SK-N-SH (cell line): Measurements from ENCODE around the gene PSTPIP1. TPM values are rescaled to one million over a fixed set of nuclear protein-coding genes. Genes with fewer than 3 reads are reported as not detected.

Source experiments
- CTCF ChIA-PET: fragments of 300-600, 350-600 bp; formaldehyde crosslinking; extraction: SDS; loops from one replicate; lab custom pipeline; 2021; lab: Yijun Ruan, JAX
- POLR2A ChIA-PET: fragments of 350-600 bp; sonication (Branson Sonifier 250); formaldehyde crosslinking; extraction: SDS; loops from one replicate; lab custom pipeline; 2020; ENCODE audit warnings: antibody characterized with exemption, inconsistent platforms; lab: Yijun Ruan, JAX
- DNase-seq: peaks from one replicate; pipeline ENCODE4 v3.0.0; 2012
- H2AFZ ChIP-seq: fragments of 200-600 bp; sonication (generic); 2 replicates; pipeline ENCODE4 v1.8.1; 2016; ENCODE audit warnings: antibody characterized with exemption, mild to moderate bottlenecking, low read depth
- H3F3A ChIP-seq: fragments of 200-600 bp; sonication (generic); replicated peaks from 2 replicates; pipeline ENCODE3; 2016; ENCODE audit warnings: antibody characterized with exemption, mild to moderate bottlenecking; ENCODE audit not compliant: insufficient read depth
- H3K27ac ChIP-seq, 2 experiments: fragments of 200-500 bp in 1 of 2; fragments of 200-600 bp in 1 of 2; sonication (Bioruptor generic) in 1 of 2; sonication (generic), shearing (Covaris generic) in 1 of 2; 2 replicates each; pipeline versions ENCODE4 v1.5.1 to v1.6.1; 2014 to 2016; ENCODE audit warnings: low read depth in 2 of 2, inconsistent platforms in 1 of 2, low read length in 1 of 2, mild to moderate bottlenecking in 1 of 2, mixed read lengths in 1 of 2
- H3K27me3 ChIP-seq: fragments of 200-600 bp; sonication (generic), shearing (Covaris generic); 2 replicates; pipeline ENCODE4 v1.6.1; 2016; ENCODE audit warnings: mixed run types; ENCODE audit not compliant: insufficient read depth
- H3K36me3 ChIP-seq, 2 experiments: fragments of 200-500 bp in 1 of 2; fragments of 200-600 bp in 1 of 2; sonication (Bioruptor generic) in 1 of 2; sonication (generic) in 1 of 2; replicated peaks in 1 of 2; 2 replicates each; pipeline versions ENCODE3 to v1.5.1; 2014 to 2016; ENCODE audit warnings: low read length in 1 of 2, mild to moderate bottlenecking in 1 of 2; ENCODE audit not compliant: insufficient read depth in 2 of 2, control insufficient read depth in 1 of 2
- H3K4me1 ChIP-seq, 2 experiments: fragments of 200-500 bp in 1 of 2; fragments of 200-600 bp in 1 of 2; sonication (Bioruptor generic) in 1 of 2; sonication (generic), shearing (Covaris generic) in 1 of 2; 2 replicates each; pipeline versions ENCODE4 v1.5.1 to v1.6.1; 2014 to 2016; ENCODE audit warnings: low read depth in 1 of 2, low read length in 1 of 2, mixed run types in 1 of 2; ENCODE audit not compliant: insufficient read depth in 2 of 2, control insufficient read depth in 1 of 2
- H3K4me2 ChIP-seq: fragments of 200-600 bp; sonication (generic), shearing (Covaris generic); 2 replicates; pipeline ENCODE4 v1.6.1; 2017; ENCODE audit warnings: mixed run types
- H3K4me3 ChIP-seq, 2 experiments: fragments of 200-500 bp in 1 of 2; fragments of 200-600 bp in 1 of 2; sonication (Bioruptor generic) in 1 of 2; sonication (generic), shearing (Covaris generic) in 1 of 2; 2 replicates each; pipeline versions ENCODE4 v1.5.1 to v1.8.1; 2014 to 2016; ENCODE audit warnings: low read depth in 2 of 2, inconsistent platforms in 1 of 2, low read length in 1 of 2, mild to moderate bottlenecking in 1 of 2, mixed read lengths in 1 of 2, moderate library complexity in 1 of 2
- H3K79me2 ChIP-seq: fragments of 200-600 bp; sonication (generic); 2 replicates; pipeline ENCODE4 v1.8.1; 2017; ENCODE audit warnings: mild to moderate bottlenecking; ENCODE audit not compliant: insufficient read depth
- H3K9ac ChIP-seq: fragments of 200-600 bp; sonication (generic); 2 replicates; pipeline ENCODE4 v1.6.1; 2017; ENCODE audit warnings: mixed run types
- H3K9me2 ChIP-seq: fragments of 200-600 bp; sonication (generic); 2 replicates; pipeline ENCODE4 v1.6.1; 2017; ENCODE audit warnings: mixed run types
- H3K9me3 ChIP-seq: fragments of 200-600 bp; sonication (generic); 2 replicates; pipeline ENCODE4 v1.6.1; 2017; ENCODE audit warnings: mixed run types, mild to moderate bottlenecking, moderate library complexity
- H4K20me1 ChIP-seq: fragments of 200-600 bp; sonication (generic); 2 replicates; pipeline ENCODE4 v1.6.1; 2017; ENCODE audit warnings: mild to moderate bottlenecking, mixed run types; ENCODE audit not compliant: insufficient read depth
- EZH2phosphoT487 ChIP-seq: fragments of 200-600 bp; sonication (generic); IDR thresholded peaks from 2 replicates; pipeline ENCODE4 v1.6.1; 2017; ENCODE audit warnings: low read depth, mixed run types, mild to moderate bottlenecking, antibody characterized with exemption, moderate library complexity, borderline replicate concordance
- FOSL2 ChIP-seq: IDR thresholded peaks from 2 replicates; pipeline ENCODE4 v1.4.0; 2012; ENCODE audit warnings: low read depth, mild to moderate bottlenecking, moderate library complexity, borderline replicate concordance
- GABPA ChIP-seq: IDR thresholded peaks from 2 replicates; pipeline ENCODE4 v1.4.0; 2012; ENCODE audit warnings: low read depth, mild to moderate bottlenecking
- GATA2 ChIP-seq: sonication (generic); formaldehyde crosslinking; IDR thresholded peaks from 2 replicates; pipeline ENCODE4 v1.5.0; 2020; ENCODE audit warnings: mild to moderate bottlenecking, missing genetic modification reagents
- MEF2A ChIP-seq: IDR thresholded peaks from 2 replicates; pipeline ENCODE4 v1.4.0; 2012; ENCODE audit warnings: low read depth, borderline replicate concordance
- MXI1 ChIP-seq: IDR thresholded peaks from 2 replicates; pipeline ENCODE4 v1.6.1; 2012; ENCODE audit warnings: mild to moderate bottlenecking, low read depth, low read length, improper control_type of control experiment
- NRF1 ChIP-seq: IDR thresholded peaks from 2 replicates; pipeline ENCODE4 v1.6.1; 2012; ENCODE audit warnings: low read depth, mild to moderate bottlenecking, low read length
- POLR2AphosphoS5 ChIP-seq: IDR thresholded peaks from 2 replicates; pipeline ENCODE4 v1.6.1; 2012; ENCODE audit warnings: low read depth, low read length
- RCOR1 ChIP-seq: fragments of 150-350 bp; IDR thresholded peaks from 2 replicates; pipeline ENCODE4 v1.6.1; 2017; ENCODE audit warnings: antibody characterized with exemption, low read length
- RFX5 ChIP-seq: IDR thresholded peaks from 2 replicates; pipeline ENCODE4 v1.6.1; 2012; ENCODE audit warnings: mild to moderate bottlenecking, improper control_type of control experiment, low read length
- SIN3A ChIP-seq: IDR thresholded peaks from 2 replicates; pipeline ENCODE4 v1.6.1; 2012; ENCODE audit warnings: low read depth, mild to moderate bottlenecking, low read length, moderate library complexity, borderline replicate concordance
- YY1 ChIP-seq: IDR thresholded peaks from 2 replicates; pipeline ENCODE4 v1.4.0; 2012; ENCODE audit warnings: low read depth, mild to moderate bottlenecking
- WGBS: methylation state at CpG from one replicate; pipeline ENCODE4 v1.1.6; 2017; ENCODE audit warnings: low lambda C conversion rate; 5-methylcytosine and 5-hydroxymethylcytosine counted together
- polyA plus RNA-seq, 3 experiments: library from polyadenylated mRNA; depleted of rRNA; stranded (reverse); fragments of >200 nt; gene quantifications; 2 replicates each; pipeline ENCODE4 v1.2.3, GENCODE V29; 2012
- TF ChIP-seq, protein P1 (sequence below): IDR thresholded peaks from 2 replicates; pipeline ENCODE4 v1.4.0; 2012; ENCODE audit warnings: low read depth
- TF ChIP-seq, protein P2 (sequence below): fragments of 150-350 bp; IDR thresholded peaks from 2 replicates; pipeline ENCODE4 v1.6.1; 2016; ENCODE audit warnings: mild to moderate bottlenecking, low read depth, low read length

Gene PSTPIP1
- polyA plus RNA-seq, 1 of the 3 experiments (the other 2 are of a cell fraction): 0.69 TPM

DNA sequence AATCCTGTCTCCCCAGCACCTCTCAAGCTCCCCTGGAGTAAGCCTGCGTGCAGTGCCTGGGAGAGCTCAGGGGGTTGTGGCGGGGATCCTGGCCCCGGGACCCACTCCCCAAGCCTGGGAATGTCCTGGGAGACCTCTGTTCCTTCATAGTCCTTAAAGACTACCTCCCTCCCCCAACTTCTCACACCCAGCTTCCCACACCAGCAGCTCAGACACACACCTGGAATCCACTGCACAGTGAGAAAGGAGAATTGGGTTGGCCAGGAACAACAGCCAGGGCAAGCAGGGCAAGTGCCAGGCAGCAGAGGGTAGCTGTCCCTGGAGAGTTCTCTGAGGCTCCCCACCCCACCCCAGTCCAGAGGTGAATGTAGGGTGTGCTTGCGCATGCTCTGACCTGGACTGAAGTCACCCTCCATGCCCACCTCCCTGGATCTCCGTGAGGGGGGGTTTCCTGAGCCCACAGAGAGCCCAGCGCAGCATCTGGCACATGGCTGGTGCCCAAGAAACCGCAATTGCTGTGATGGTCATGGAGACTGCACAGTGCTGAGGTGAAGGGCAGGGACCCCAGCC, 22.2 kb downstream of the PSTPIP1 start:
- Histone ChIP-seq H3K9ac (no peak overlapping the region), H2AFZ (no peak overlapping the region), H3K4me1 (peaks cover 10 to 23% of the 10 kb centered on the region in 2 experiments; a peak in 3 of 4 replicates), H4K20me1 (no peaks in the 10 kb centered on the region)
- CTCF ChIA-PET: interaction anchor here (0.9 to 1.8 kb wide), 4 partner anchors 8 to 480 kb away, joined by 3 to 4 read pairs (median 4); no protein-coding TSS in a partner anchor
- no peak for TF ChIP-seq POLR2AphosphoS5
- TF ChIP-seq FOSL2: no peak
- TF ChIP-seq RFX5: no peak
- TF ChIP-seq MEF2A: no peak
- TF ChIP-seq EZH2phosphoT487: no peak
- no peak for TF ChIP-seq GABPA
- TF ChIP-seq, protein P1, sequence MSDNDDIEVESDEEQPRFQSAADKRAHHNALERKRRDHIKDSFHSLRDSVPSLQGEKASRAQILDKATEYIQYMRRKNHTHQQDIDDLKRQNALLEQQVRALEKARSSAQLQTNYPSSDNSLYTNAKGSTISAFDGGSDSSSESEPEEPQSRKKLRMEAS: no peak
- TF ChIP-seq YY1: no peak
- TF ChIP-seq NRF1: no peak
- TF ChIP-seq SIN3A: no peak
- TF ChIP-seq RCOR1: no peak
- TF ChIP-seq, all 33 proteins: peak for 0
- Histone ChIP-seq H3K27ac (no peak overlapping the region), H3K79me2 (no peaks in the 10 kb centered on the region), H3K9me3 (no peaks in the 10 kb centered on the region), H3K9me2 (no peaks in the 10 kb centered on the region), H3K36me3 (no peaks in the 10 kb centered on the region), H3K4me2 (no peak overlapping the region), H3K27me3 (no peaks in the 10 kb centered on the region), H3K4me3 (no peak overlapping the region), H3F3A (no peaks in the 10 kb centered on the region)
- no peak for DNase-seq
- POLR2A ChIA-PET: no interaction called here
- WGBS: 78% methylated on average over 3 of the region's 7 CpGs

DNA sequence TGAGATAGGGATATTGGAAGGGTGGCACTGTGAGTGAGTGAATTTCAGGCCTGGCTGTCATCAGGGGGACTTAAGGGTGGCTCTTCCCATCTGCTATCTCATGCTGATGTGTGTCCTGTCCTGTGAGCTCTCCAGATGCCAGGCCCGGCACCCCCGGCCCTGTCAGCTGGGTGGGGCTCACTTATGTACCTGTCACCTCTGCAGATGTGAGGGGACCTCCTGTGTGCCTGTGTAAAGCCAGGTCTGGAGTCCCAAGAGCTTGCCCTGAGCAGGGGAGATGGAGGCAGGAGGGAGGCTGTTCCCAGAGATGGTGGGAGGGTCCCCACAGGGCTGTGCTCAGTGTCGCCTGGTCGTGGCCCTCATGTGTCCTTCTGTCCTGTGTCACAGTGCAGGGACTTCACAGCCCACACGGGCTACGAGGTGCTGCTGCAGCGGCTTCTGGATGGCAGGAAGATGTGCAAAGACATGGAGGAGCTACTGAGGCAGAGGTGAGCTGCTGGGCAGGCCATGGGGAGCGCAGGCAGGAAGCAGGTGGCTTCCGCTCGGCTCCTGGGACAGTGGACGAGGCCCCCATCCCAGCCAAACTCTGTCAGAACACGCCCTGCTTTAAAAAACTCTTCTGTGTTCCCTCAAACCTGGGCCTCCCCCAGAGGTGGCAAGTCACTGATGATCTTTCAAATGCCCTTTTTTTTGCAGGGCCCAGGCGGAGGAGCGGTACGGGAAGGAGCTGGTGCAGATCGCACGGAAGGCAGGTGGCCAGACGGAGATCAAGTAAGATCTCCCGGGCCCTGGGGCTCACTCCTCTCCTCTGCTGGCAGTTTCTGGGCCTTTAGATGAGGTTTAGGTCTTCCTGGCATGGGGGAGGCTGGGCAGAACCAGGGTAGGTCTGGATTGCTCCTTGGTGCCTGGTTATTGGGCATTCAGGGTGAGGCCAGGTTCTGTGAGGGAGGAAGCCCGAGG, 23.1 kb downstream of the PSTPIP1 start:
- 92% methylated on average over 11 of the region's 20 CpGs for WGBS

More for the DNA sequence above, 23.1 kb downstream of the PSTPIP1 start:
- Histone ChIP-seq H3K4me3 (no peak overlapping the region), H3K4me1 (peaks cover 10 to 23% of the 10 kb centered on the region in 2 experiments; a peak in 3 of 4 replicates), H3K27me3 (no peaks in the 10 kb centered on the region), H4K20me1 (no peaks in the 10 kb centered on the region), H3K27ac (no peak overlapping the region), H3K36me3 (no peaks in the 10 kb centered on the region), H3K79me2 (no peaks in the 10 kb centered on the region), H3K9me2 (no peaks in the 10 kb centered on the region), H3F3A (no peaks in the 10 kb centered on the region), H3K9ac (no peak overlapping the region), H2AFZ (no peak overlapping the region), H3K4me2 (no peak overlapping the region), H3K9me3 (no peaks in the 10 kb centered on the region)
- DNase-seq: no peak
- TF ChIP-seq, protein P2, sequence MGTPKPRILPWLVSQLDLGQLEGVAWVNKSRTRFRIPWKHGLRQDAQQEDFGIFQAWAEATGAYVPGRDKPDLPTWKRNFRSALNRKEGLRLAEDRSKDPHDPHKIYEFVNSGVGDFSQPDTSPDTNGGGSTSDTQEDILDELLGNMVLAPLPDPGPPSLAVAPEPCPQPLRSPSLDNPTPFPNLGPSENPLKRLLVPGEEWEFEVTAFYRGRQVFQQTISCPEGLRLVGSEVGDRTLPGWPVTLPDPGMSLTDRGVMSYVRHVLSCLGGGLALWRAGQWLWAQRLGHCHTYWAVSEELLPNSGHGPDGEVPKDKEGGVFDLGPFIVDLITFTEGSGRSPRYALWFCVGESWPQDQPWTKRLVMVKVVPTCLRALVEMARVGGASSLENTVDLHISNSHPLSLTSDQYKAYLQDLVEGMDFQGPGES: no peak
- TF ChIP-seq RFX5 (no peak), GATA2 (CRISPR knock-in tag) (no peak), GABPA (no peak), MXI1 (no peak)
- POLR2A ChIA-PET: no interaction called here
- CTCF ChIA-PET: interaction anchor here (0.9 to 1.5 kb wide), 3 partner anchors 16 to 479 kb away, joined by 3 to 4 read pairs (median 3); no protein-coding TSS in a partner anchor
